T-cell (primary cell): ENCODE data around the gene GNB5. TPM values are rescaled to one million over a fixed set of nuclear protein-coding genes. Genes with fewer than 3 reads are reported as not detected.
A peak's percentile ranks its signal among the peaks of the same experiment; 100 is the strongest.
"Not testable (repeated sequence)": the region's sequence is repeated elsewhere in the genome, so short reads cannot be mapped to it uniquely, and the experiment has no call there.

Experiments used
- ATAC-seq, 4 experiments: fragments of 200-7000 bp in 3 of 4; fragments of 150-1000 bp in 1 of 4; cut with Tn5 transposase; replicated peaks in 1 of 4; 1 replicate in 3 of 4; 2 replicates in 1 of 4; pipeline ENCODE4 v1.10.0; 2021; ENCODE audit warnings: moderate library complexity in 3 of 4, mild to moderate bottlenecking in 2 of 4, moderate number of reproducible peaks in 1 of 4
- CTCF ChIA-PET, 2 donors: fragments of 300-600 bp; sonication (Branson Sonifier 250); formaldehyde crosslinking; loops; one replicate each; lab custom pipeline; 2022; ENCODE audit warnings: antibody characterized with exemption in 2 of 2; lab: Charles Lee
- POLR2A ChIA-PET, 2 donors: fragments of 300-600 bp; sonication (Branson Sonifier 250); formaldehyde crosslinking; loops; one replicate each; lab custom pipeline; 2022; ENCODE audit warnings: antibody characterized with exemption in 2 of 2; lab: Charles Lee
- DNase-seq, 35 experiments: peaks; one replicate each; pipeline versions ENCODE4 v3.0.0 to v3.0.0-alpha.2; 2013 to 2023
- H3K27ac ChIP-seq: one replicate; pipeline ENCODE4 v1.5.1; 2013; ENCODE audit warnings: low read length
- H3K27me3 ChIP-seq, 2 experiments: replicated peaks in 1 of 2; 1 replicate in 1 of 2; 2 replicates in 1 of 2; pipeline versions ENCODE4 v1.6.1 to v1.7.0; 2013; ENCODE audit warnings: low read length in 1 of 2, mixed read lengths in 1 of 2; ENCODE audit not compliant: control insufficient read depth in 2 of 2, insufficient read depth in 2 of 2; ENCODE audit errors: extremely low read depth in 1 of 2
- H3K36me3 ChIP-seq, 2 donors: 1 replicate in 1 of 2; 2 replicates in 1 of 2; pipeline versions ENCODE4 v1.6.1 to v1.7.0; 2013; ENCODE audit warnings: low read length in 1 of 2; ENCODE audit not compliant: control insufficient read depth in 2 of 2, insufficient read depth in 1 of 2; ENCODE audit errors: extremely low read depth in 1 of 2
- H3K4me1 ChIP-seq, 2 experiments: 1 replicate in 1 of 2; 2 replicates in 1 of 2; pipeline versions ENCODE4 v1.6.1 to v1.7.0; 2013; ENCODE audit warnings: low read length in 2 of 2, mixed read lengths in 1 of 2; ENCODE audit not compliant: insufficient read depth in 2 of 2, control insufficient read depth in 1 of 2; ENCODE audit errors: extremely low read depth in 1 of 2
- H3K4me3 ChIP-seq, 2 donors: 1 replicate in 1 of 2; 2 replicates in 1 of 2; pipeline versions ENCODE4 v1.5.1 to v1.7.0; 2013; ENCODE audit warnings: mild to moderate bottlenecking in 2 of 2, low read length in 1 of 2, moderate library complexity in 1 of 2; ENCODE audit not compliant: control insufficient read depth in 1 of 2; ENCODE audit errors: extremely low read depth in 1 of 2
- H3K9me3 ChIP-seq: 2 replicates; pipeline ENCODE4 v1.7.0; 2013
- H3K27ac Mint-ChIP-seq, 2 donors: one replicate each; pipeline ENCODE4 v1.8.0; 2020 to 2021; ENCODE audit warnings: mild to moderate bottlenecking in 2 of 2, mixed read lengths in 2 of 2
- H3K27me3 Mint-ChIP-seq, 2 donors: one replicate each; pipeline ENCODE4 v1.8.0; 2021 to 2022; ENCODE audit warnings: mixed read lengths in 2 of 2
- H3K36me3 Mint-ChIP-seq: one replicate; pipeline ENCODE4 v1.8.0; 2021; ENCODE audit warnings: mixed read lengths
- H3K4me1 Mint-ChIP-seq, 3 donors: one replicate each; pipeline ENCODE4 v1.8.0; 2020 to 2022; ENCODE audit warnings: mixed read lengths in 3 of 3, mild to moderate bottlenecking in 1 of 3
- H3K4me3 Mint-ChIP-seq, 3 donors: one replicate each; pipeline ENCODE4 v1.8.0; 2020 to 2022; ENCODE audit warnings: mild to moderate bottlenecking in 3 of 3, mixed read lengths in 3 of 3, moderate library complexity in 3 of 3
- H3K9me3 Mint-ChIP-seq, 3 donors: one replicate each; pipeline ENCODE4 v1.8.0; 2020 to 2022; ENCODE audit warnings: mixed read lengths in 3 of 3
- WGBS: methylation state at CpG from one replicate; pipeline ENCODE4 v1.1.5; 2013; ENCODE audit warnings: missing lambda C conversion rate; ENCODE audit not compliant: insufficient coverage; 5-methylcytosine and 5-hydroxymethylcytosine counted together
- total RNA-seq, 35 experiments: library from RNA in 6 of 35; stranded (reverse) in 6 of 35; fragments of 120-200 nt in 1 of 35; gene quantifications; one replicate each; pipeline versions ENCODE4 v1.2.1 to v1.2.4 and lab custom pipeline; 2013 to 2026

The GNB5 gene
- total RNA-seq, 5 donors from 2014 or later (not counting 1 experiment from before 2014, with no cell fraction given), result 39.7 to 74.4 (median 54.7) TPM

GRCh38 chr15:52171807-52172206 lies 19.4 kb downstream of the GNB5 start:
- Mint-ChIP-seq H3K27ac (peak overlapping the region; percentile 16 to 26), H3K4me1 (peaks cover 60 to 73% (median 62%) of the 10 kb centered on the region in 3 donors), H3K36me3 (peaks cover 28% of the 10 kb centered on the region), H3K27me3 (no peaks in the 10 kb centered on the region), H3K4me3 (no peak overlapping the region), H3K9me3 (no peaks in the 10 kb centered on the region)
- peak in 1 of 4 experiments; percentile 10 for ATAC-seq
- H3K4me1 ChIP-seq, result peaks cover 9% of the 10 kb centered on the region in 2 experiments
- no peak for DNase-seq
- no CpG with 5 or more reads among the region's 1 CpG for WGBS
- POLR2A ChIA-PET, result interaction anchor here in 1 of 2 donors (0.5 to 1.6 kb wide), 2 partner anchors 8 to 1522 kb away, joined by 3 to 10 read pairs; no protein-coding TSS in a partner anchor
- no peaks in the 10 kb centered on the region for H3K27me3 ChIP-seq
- CTCF ChIA-PET, result interaction anchor here (0.8 to 1.8 kb wide), 3 partner anchors 18 to 36 kb away, joined by 4 to 9 read pairs (median 8); no protein-coding TSS in a partner anchor
- no peak overlapping the region for H3K4me3 ChIP-seq
- no peaks in the 10 kb centered on the region for H3K36me3 ChIP-seq
- H3K9me3 ChIP-seq, result no peaks in the 10 kb centered on the region
- no peak overlapping the region for H3K27ac ChIP-seq

- Mint-ChIP-seq H3K9me3 (no peaks in the 10 kb centered on the region), H3K36me3 (peaks cover 24% of the 10 kb centered on the region), H3K4me3 (peak overlapping the region in 1 of 3 donors; percentile 29), H3K27me3 (no peaks in the 10 kb centered on the region), H3K27ac (peak overlapping the region; percentile 49 to 63), H3K4me1 (peaks cover 60 to 73% (median 62%) of the 10 kb centered on the region in 3 donors)
- H3K27me3 ChIP-seq, result no peaks in the 10 kb centered on the region
- ChIA-PET CTCF (interaction anchor here (0.6 to 2.3 kb wide), 7 partner anchors 8 to 559 kb away, joined by 3 to 9 read pairs (median 4); no protein-coding TSS in a partner anchor), POLR2A (interaction anchor here (0.5 to 1.6 kb wide), 8 partner anchors 8 to 1521 kb away, joined by 3 to 20 read pairs (median 4); no protein-coding TSS in a partner anchor)
- H3K27ac ChIP-seq, result no peak overlapping the region
- H3K9me3 ChIP-seq, result no peaks in the 10 kb centered on the region
- WGBS, result 30% methylated on average over 2 of the region's 4 CpGs
- peak; percentile 78 to 89 (median 84) for ATAC-seq
- DNase-seq, result peak in 4 of 35 experiments; percentile 9 to 46 (median 16)
- peaks cover 5 to 9% of the 10 kb centered on the region in 2 experiments for H3K4me1 ChIP-seq
- H3K36me3 ChIP-seq, result no peaks in the 10 kb centered on the region
- H3K4me3 ChIP-seq, result no peak overlapping the region
Observed at GRCh38 chr15:52171386-52171785, 19.8 kb downstream of the GNB5 start.

GRCh38 chr15:52170199-52170598 lies 21.0 kb downstream of the GNB5 start:
- not testable (repeated sequence) for H3K9me3 ChIP-seq, H3K9me3 Mint-ChIP-seq, H3K27ac Mint-ChIP-seq, DNase-seq, H3K27me3 Mint-ChIP-seq, H3K4me1 ChIP-seq, H3K27me3 ChIP-seq, H3K27ac ChIP-seq, ATAC-seq, H3K36me3 ChIP-seq, H3K4me3 ChIP-seq
- Mint-ChIP-seq H3K36me3 (peaks cover 18% of the 10 kb centered on the region), H3K4me1 (peaks cover 66 to 81% (median 69%) of the 10 kb centered on the region in 3 donors), H3K4me3 (peak overlapping the region in 1 of 3 donors; percentile 35)
- no CpG with 5 or more reads among the region's 3 CpGs for WGBS
- ChIA-PET CTCF (interaction anchor here (0.9 to 2.3 kb wide), 4 partner anchors 9 to 57 kb away, joined by 3 to 8 read pairs (median 5); no protein-coding TSS in a partner anchor), POLR2A (interaction anchor here (0.6 to 1.6 kb wide), 3 partner anchors 9 to 155 kb away, joined by 4 to 10 read pairs (median 9); no protein-coding TSS in a partner anchor)

- DNase-seq, H3K4me3 Mint-ChIP-seq, H3K9me3 ChIP-seq, H3K27me3 ChIP-seq, ATAC-seq, H3K4me3 ChIP-seq, H3K4me1 ChIP-seq, H3K9me3 Mint-ChIP-seq, H3K27ac Mint-ChIP-seq, H3K27me3 Mint-ChIP-seq, H3K27ac ChIP-seq: not testable (repeated sequence)
- POLR2A ChIA-PET, result interaction anchor here (0.6 to 1.5 kb wide), 4 partner anchors 9 to 330 kb away, joined by 3 to 6 read pairs (median 4); no protein-coding TSS in a partner anchor
- H3K4me1 Mint-ChIP-seq, result peaks cover 47 to 55% (median 51%) of the 10 kb centered on the region in 3 donors
- CTCF ChIA-PET, result interaction anchor here in 1 of 2 donors (0.8 to 2.9 kb wide), 8 partner anchors 8 to 88 kb away, joined by 3 to 19 read pairs (median 4); no protein-coding TSS in a partner anchor
- WGBS, result 100% methylated on average over 1 of the region's 5 CpGs
- peaks cover 13 to 23% of the 10 kb centered on the region in 2 donors for H3K36me3 ChIP-seq
- peaks cover 30% of the 10 kb centered on the region for H3K36me3 Mint-ChIP-seq
Observed at GRCh38 chr15:52165494-52166131, 25.6 kb downstream of the GNB5 start.

GRCh38 chr15:52164631-52165265 lies 26.4 kb downstream of the GNB5 start:
- H3K27ac Mint-ChIP-seq, result peak overlapping the region; percentile 2 to 35
- peak; percentile 48 to 81 (median 66) for ATAC-seq

More at GRCh38 chr15:52164631-52165265, 26.4 kb downstream of the GNB5 start:
- Histone ChIP-seq H3K9me3 (no peaks in the 10 kb centered on the region), H3K27me3 (no peaks in the 10 kb centered on the region), H3K36me3 (peaks cover 13 to 29% of the 10 kb centered on the region in 2 donors), H3K4me3 (no peak overlapping the region), H3K27ac (no peak overlapping the region), H3K4me1 (peaks cover 2 to 5% of the 10 kb centered on the region in 2 experiments)
- CTCF ChIA-PET, result interaction anchor here (0.6 to 2.9 kb wide), 9 partner anchors 9 to 259 kb away, joined by 3 to 19 read pairs (median 4); no protein-coding TSS in a partner anchor
- POLR2A ChIA-PET, result interaction anchor here (0.5 to 1.5 kb wide), 7 partner anchors 8 to 1273 kb away, joined by 3 to 13 read pairs (median 4); no protein-coding TSS in a partner anchor
- H3K9me3 Mint-ChIP-seq, result no peaks in the 10 kb centered on the region
- DNase-seq, result peak in 1 of 35 experiments; percentile 29
- no CpG with 5 or more reads among the region's 2 CpGs for WGBS
- no peaks in the 10 kb centered on the region for H3K27me3 Mint-ChIP-seq
- no peak overlapping the region for H3K4me3 Mint-ChIP-seq
- H3K36me3 Mint-ChIP-seq, result peaks cover 28% of the 10 kb centered on the region
- H3K4me1 Mint-ChIP-seq, result peaks cover 39 to 46% (median 42%) of the 10 kb centered on the region in 3 donors
